A673 (cell line): Measurements from ENCODE around the gene C19orf81.

Experiments used
- CTCF ChIP-seq: fragments of 300-800, 200-600 bp; sonication (generic); conservative IDR thresholded peaks from 2 replicates; pipeline ENCODE4 v1.5.1; 2017; ENCODE audit warnings: low read depth, mild to moderate bottlenecking, antibody characterized with exemption, low read length, moderate library complexity, mixed read lengths
- EZH2 ChIP-seq: fragments of 200-600 bp; sonication (generic); IDR thresholded peaks from 2 replicates; pipeline ENCODE4 v1.6.1; 2017; ENCODE audit warnings: borderline replicate concordance, low read depth, mild to moderate bottlenecking, mixed read lengths, antibody characterized with exemption, low read length; ENCODE audit not compliant: poor library complexity, severe bottlenecking

- no peak for TF ChIP-seq CTCF
- no peak for TF ChIP-seq EZH2
These were observed 8.9 kb upstream of the C19orf81 start for GRCh38 chr19:50640368-50640767.
